HUES48 (cell line): ENCODE results near the gene RGS1.

Source experiments
- H3K27ac ChIP-seq: one replicate; pipeline ENCODE4 v1.7.0; 2013; ENCODE audit warnings: low read depth, low read length, inconsistent platforms
- H3K27me3 ChIP-seq: 2 replicates; pipeline ENCODE4 v1.6.1; 2013; ENCODE audit warnings: mild to moderate bottlenecking, low read length; ENCODE audit not compliant: control insufficient read depth, insufficient read depth
- H3K36me3 ChIP-seq: 2 replicates; pipeline ENCODE4 v1.6.1; 2013; ENCODE audit warnings: low read length; ENCODE audit not compliant: control insufficient read depth, insufficient read depth
- H3K4me1 ChIP-seq: 2 replicates; pipeline ENCODE4 v1.6.1; 2013; ENCODE audit warnings: mild to moderate bottlenecking, low read length; ENCODE audit not compliant: control insufficient read depth, insufficient read depth
- H3K4me3 ChIP-seq: 2 replicates; pipeline ENCODE4 v1.5.1; 2013; ENCODE audit warnings: mild to moderate bottlenecking, low read depth, low read length
- H3K9ac ChIP-seq: 2 replicates; pipeline ENCODE4 v1.6.1; 2013; ENCODE audit warnings: mild to moderate bottlenecking, low read depth, low read length, moderate library complexity
- H3K9me3 ChIP-seq: 2 replicates; pipeline ENCODE4 v1.6.1; 2013; ENCODE audit warnings: low read length; ENCODE audit not compliant: control insufficient read depth, insufficient read depth

RGS1 gene

GRCh38 chr1:192573499-192573898, 2.1 kb upstream of the RGS1 start:
- H3K36me3 ChIP-seq = no peaks in the 10 kb centered on the region
- no peak overlapping the region for H3K9ac ChIP-seq
- H3K27ac ChIP-seq = no peak overlapping the region
- H3K9me3 ChIP-seq = no peaks in the 10 kb centered on the region
- no peak overlapping the region for H3K4me3 ChIP-seq
- peaks cover 10% of the 10 kb centered on the region; the same call in 1 of the 2 replicates for H3K4me1 ChIP-seq
- H3K27me3 ChIP-seq = no peaks in the 10 kb centered on the region

GRCh38 chr1:192574073-192574472, 1.5 kb upstream of the RGS1 start:
- Histone ChIP-seq H3K9ac (no peak overlapping the region), H3K27ac (no peak overlapping the region), H3K4me1 (peaks cover 15% of the 10 kb centered on the region; the same call in 1 of the 2 replicates), H3K27me3 (no peaks in the 10 kb centered on the region), H3K4me3 (no peak overlapping the region), H3K36me3 (no peaks in the 10 kb centered on the region), H3K9me3 (no peaks in the 10 kb centered on the region)

- Histone ChIP-seq H3K27me3 (no peaks in the 10 kb centered on the region), H3K4me1 (peaks cover 16% of the 10 kb centered on the region; the same call in 1 of the 2 replicates), H3K9me3 (no peaks in the 10 kb centered on the region), H3K36me3 (no peaks in the 10 kb centered on the region), H3K27ac (no peak overlapping the region), H3K4me3 (no peak overlapping the region), H3K9ac (no peak overlapping the region)
These were observed 894 bp downstream of the RGS1 start for GRCh38 chr1:192576190-192577144.

DNA sequence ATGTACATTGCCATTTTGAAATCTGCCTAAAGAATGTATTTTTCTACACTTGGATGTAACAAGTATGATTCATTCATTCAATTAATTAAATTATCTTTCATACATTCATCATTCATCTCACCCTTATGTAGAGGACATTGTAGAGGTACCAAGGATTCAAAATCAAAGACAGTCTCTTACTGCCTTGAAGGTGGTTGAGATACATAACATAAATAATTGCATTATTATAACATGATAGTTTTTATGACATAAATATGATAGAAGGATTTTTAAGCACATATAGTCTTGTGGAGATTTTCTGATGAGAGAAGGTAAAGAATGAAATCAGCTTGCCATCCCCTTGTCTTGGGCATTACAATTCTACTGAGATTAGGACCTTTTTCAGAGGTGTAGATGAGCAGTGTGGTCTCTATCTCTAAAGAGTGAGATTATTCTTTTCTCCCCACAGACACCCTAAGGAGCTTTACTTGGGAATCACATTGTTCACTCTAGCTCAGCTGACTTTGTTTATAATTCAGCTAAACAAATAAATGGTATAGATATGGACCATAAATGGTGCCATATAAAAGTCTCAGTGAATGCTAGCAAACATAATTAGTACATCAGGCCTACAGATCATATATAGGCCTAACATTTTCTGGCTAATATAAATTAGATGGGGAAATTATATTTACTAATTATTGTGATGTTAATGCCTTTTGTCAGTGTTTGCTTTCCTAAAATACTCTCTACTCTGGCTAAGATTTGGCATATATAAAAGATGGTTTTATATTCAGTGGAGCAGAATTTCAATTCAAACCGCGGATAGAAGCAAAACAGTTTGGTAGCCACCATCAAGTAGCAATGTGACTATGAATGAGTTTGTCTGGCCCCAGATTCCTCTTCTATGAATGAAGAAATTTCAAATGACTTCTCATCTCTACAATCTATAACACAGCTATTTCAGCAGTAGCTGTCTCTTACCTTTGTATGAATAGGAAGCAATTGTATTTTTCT, 1.9 kb downstream of the RGS1 start:
- no peaks in the 10 kb centered on the region for H3K27me3 ChIP-seq
- peaks cover 16% of the 10 kb centered on the region; the same call in 1 of the 2 replicates for H3K4me1 ChIP-seq
- H3K9me3 ChIP-seq = no peaks in the 10 kb centered on the region
- H3K9ac ChIP-seq = no peak overlapping the region
- H3K27ac ChIP-seq = no peak overlapping the region
- H3K4me3 ChIP-seq = no peak overlapping the region
- H3K36me3 ChIP-seq = no peaks in the 10 kb centered on the region

DNA sequence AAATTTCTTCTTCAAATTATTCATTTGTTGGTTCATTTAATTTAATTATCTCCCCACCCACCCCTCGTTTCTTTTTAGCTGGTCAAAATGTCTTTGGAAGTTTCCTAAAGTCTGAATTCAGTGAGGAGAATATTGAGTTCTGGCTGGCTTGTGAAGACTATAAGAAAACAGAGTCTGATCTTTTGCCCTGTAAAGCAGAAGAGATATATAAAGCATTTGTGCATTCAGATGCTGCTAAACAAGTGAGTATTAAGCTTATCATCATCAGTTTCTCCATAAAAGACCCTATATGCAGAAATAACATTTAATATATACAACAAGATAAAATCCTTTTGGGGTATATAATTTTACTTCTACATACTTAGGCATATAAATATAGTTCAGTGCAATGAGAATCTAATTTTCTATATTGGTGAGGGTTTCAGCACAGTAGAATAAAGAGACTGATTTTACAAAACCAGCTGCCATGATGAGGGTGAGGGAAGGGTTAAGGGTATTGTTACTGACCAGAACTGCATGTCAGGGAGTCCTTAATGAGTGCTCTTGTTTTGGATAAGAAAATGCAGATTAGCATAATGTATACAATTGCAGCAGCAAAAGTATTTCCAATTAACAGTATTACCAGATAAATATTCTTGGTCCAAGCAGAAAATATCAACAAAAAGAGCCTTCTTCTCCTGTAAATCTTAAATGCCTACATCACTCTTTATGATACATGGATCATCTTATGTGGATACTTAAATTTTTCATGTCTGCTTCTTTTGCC, 2.8 kb downstream of the RGS1 start:
- Histone ChIP-seq H3K9ac (no peak overlapping the region), H3K4me1 (peaks cover 16% of the 10 kb centered on the region; the same call in 1 of the 2 replicates)

DNA sequence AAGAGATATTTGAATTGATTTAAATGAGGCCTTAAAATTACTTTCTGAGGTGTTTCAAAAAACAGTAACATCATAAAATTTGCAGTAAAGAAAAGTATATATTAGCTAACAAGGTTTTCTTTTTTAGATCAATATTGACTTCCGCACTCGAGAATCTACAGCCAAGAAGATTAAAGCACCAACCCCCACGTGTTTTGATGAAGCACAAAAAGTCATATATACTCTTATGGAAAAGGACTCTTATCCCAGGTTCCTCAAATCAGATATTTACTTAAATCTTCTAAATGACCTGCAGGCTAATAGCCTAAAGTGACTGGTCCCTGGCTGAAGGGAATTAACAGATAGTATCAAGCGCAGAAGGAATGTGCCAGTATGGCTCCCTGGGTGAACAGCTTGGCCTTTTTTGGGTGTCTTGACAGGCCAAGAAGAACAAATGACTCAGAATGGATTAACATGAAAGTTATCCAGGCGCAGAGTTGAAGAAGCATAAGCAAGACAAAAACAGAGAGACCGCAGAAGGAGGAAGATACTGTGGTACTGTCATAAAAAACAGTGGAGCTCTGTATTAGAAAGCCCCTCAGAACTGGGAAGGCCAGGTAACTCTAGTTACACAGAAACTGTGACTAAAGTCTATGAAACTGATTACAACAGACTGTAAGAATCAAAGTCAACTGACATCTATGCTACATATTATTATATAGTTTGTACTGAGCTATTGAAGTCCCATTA, 3.6 kb downstream of the RGS1 start:
- Histone ChIP-seq H3K9ac (no peak overlapping the region), H3K36me3 (no peaks in the 10 kb centered on the region), H3K27me3 (no peaks in the 10 kb centered on the region), H3K27ac (no peak overlapping the region), H3K4me3 (no peak overlapping the region), H3K4me1 (peaks cover 9% of the 10 kb centered on the region; the same call in 1 of the 2 replicates), H3K9me3 (no peaks in the 10 kb centered on the region)

More for the DNA sequence above, 2.8 kb downstream of the RGS1 start:
- H3K27ac ChIP-seq = no peak overlapping the region
- no peak overlapping the region for H3K4me3 ChIP-seq
- H3K9me3 ChIP-seq = no peaks in the 10 kb centered on the region
- H3K36me3 ChIP-seq = no peaks in the 10 kb centered on the region
- H3K27me3 ChIP-seq = no peaks in the 10 kb centered on the region

DNA sequence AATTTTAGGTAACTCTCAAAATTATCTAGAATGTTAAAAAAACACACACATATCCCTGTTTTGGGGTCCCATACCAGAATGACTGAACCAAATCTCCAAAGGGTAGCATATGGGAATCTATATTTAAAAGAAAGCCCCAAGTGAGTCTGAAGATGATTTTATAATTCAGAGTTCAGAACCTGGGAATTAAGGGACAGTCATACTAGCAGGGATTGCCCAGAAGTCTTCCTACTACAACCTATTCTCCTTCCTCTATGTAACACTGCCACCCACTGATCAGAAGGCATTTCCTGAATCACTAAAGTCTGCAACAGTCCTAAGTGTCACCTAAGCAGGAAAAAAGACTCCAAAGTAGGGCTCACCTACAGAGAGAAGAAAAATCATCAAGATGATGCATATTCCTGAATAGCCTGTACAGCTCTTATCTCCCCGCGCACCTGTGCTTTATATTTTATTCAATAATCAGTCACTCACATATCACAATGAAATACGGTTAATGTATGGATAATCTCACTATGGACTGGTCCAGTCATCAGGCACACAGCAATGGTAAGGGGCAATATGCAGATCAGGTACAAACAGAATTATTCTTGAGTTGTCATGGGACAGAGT, 4.9 kb downstream of the RGS1 start:
- Histone ChIP-seq H3K4me1 (peaks cover 7% of the 10 kb centered on the region; the same call in 1 of the 2 replicates), H3K27me3 (no peaks in the 10 kb centered on the region), H3K4me3 (no peak overlapping the region), H3K36me3 (no peaks in the 10 kb centered on the region), H3K27ac (no peak overlapping the region), H3K9me3 (no peaks in the 10 kb centered on the region), H3K9ac (no peak overlapping the region)

DNA sequence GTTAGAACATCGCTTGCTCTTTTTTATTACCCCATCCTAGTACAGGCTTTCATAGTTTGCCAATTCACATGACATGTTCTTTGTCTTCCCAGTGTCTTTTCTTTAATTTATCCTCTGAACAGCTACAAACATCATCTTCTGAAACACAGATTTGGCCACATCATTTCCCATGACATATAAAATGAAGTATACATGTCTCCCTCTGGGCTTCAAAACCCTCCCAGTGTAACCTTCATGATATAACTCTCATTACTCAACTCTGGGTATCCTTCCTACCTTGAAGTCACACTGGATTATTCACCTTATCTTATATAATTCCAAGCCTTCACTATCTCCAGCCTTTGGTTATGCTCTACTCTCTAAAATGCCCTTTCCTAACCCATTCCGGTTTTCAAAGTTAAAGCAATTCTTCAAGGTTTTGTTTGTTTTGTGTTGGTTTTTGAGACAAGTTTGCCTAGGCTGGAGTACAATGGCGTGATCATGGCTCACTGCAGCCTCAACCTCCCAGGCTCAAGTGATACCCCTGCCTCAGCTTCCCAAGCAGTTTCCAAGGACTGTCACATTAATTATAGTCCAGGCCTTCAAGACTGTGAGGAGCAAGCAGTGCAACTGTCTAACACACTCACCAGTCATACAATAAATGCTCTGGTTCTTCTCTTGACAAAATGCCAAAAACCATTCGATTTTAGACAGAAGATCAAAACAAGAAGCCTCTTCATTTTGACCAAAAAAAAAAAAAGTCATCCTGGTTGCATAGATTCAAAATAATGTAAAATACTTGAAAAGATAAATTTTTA, 5.8 kb downstream of the RGS1 start:
- H3K27me3 ChIP-seq = no peaks in the 10 kb centered on the region
- peaks cover 7% of the 10 kb centered on the region; the same call in 1 of the 2 replicates for H3K4me1 ChIP-seq
- H3K4me3 ChIP-seq = no peak overlapping the region
- H3K9me3 ChIP-seq = no peaks in the 10 kb centered on the region
- no peaks in the 10 kb centered on the region for H3K36me3 ChIP-seq
- H3K9ac ChIP-seq = no peak overlapping the region
- no peak overlapping the region for H3K27ac ChIP-seq

DNA sequence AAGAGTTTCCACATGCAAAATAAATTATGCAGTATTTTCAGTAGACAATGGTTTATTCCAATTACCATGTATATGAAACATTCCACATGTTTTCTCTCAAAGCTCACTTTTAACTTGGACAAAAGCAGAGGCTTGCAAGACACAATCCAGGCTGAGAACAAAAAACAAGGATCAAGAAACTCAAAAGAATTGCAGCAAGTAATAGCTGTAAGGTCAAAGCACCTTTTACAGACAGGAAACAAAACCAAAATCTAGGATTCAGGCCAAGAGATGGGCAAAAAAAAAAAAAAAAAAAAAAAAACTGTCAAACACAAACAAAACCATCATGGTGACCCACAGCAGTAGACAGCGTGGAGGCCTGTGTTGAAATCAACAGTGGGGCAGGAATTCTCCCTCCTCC, 9.3 kb downstream of the RGS1 start:
- no peak overlapping the region for H3K9ac ChIP-seq
- H3K36me3 ChIP-seq = no peaks in the 10 kb centered on the region
- no peaks in the 10 kb centered on the region for H3K4me1 ChIP-seq
- H3K27ac ChIP-seq = no peak overlapping the region
- no peaks in the 10 kb centered on the region for H3K27me3 ChIP-seq
- H3K9me3 ChIP-seq = no peaks in the 10 kb centered on the region
- H3K4me3 ChIP-seq = no peak overlapping the region
